Neural progenitor cell (in vitro differentiated cells): ENCODE data around the gene ALDH3B1.

ENCODE experiments used
- EZH2 ChIP-seq: fragments of 200-600 bp; sonication (generic); IDR thresholded peaks from 2 replicates; pipeline ENCODE4 v1.6.1; 2017; ENCODE audit warnings: antibody characterized with exemption, mild to moderate bottlenecking, moderate library complexity
- EZH2phosphoT487 ChIP-seq: fragments of 200-600 bp; sonication (generic); IDR thresholded peaks from 2 replicates; pipeline ENCODE4 v1.6.1; 2017; ENCODE audit warnings: antibody characterized with exemption
- TF ChIP-seq, protein P1 (sequence below): fragments of 200-600 bp; sonication (generic); IDR thresholded peaks from 2 replicates; pipeline ENCODE4 v1.5.1; 2017; ENCODE audit warnings: antibody characterized with exemption, mild to moderate bottlenecking

DNA sequence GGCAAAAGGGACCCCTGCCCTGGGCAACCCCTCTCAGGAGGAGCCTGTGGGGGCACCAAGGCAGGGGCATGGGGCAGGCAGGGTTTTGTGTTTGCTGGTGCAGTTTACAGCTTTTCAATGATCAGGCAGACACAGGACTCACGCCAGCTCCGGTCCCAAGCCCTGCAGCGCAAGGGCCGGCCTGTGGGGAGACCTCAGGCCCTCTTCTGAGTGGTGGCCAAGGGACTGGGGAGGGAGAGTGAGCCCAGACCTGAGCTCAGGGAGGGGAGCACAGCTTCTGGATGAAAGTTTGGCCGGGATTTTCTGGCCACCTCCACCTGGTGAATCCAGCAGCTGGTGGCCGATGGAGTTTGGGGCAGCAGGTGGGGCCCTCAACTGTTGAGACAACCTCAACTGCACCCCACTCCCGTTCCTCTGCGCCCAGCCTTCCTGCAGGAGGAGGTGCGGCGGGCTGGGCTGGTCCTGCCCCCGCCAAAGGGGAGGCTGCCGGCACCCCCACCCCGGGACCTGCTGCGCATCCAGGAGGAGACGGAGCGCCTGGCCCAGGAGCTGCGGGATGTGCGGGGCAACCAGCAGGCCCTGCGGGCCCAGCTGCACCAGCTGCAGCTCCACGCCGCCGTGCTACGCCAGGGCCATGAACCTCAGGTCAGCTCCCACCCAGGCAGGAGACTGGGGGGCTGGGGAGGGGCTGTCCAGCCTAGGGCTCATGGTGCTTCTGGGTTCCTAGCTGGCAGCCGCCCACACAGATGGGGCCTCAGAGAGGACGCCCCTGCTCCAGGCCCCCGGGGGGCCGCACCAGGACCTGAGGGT, 32.3 kb downstream of the ALDH3B1 start:
- TF ChIP-seq, protein P1, sequence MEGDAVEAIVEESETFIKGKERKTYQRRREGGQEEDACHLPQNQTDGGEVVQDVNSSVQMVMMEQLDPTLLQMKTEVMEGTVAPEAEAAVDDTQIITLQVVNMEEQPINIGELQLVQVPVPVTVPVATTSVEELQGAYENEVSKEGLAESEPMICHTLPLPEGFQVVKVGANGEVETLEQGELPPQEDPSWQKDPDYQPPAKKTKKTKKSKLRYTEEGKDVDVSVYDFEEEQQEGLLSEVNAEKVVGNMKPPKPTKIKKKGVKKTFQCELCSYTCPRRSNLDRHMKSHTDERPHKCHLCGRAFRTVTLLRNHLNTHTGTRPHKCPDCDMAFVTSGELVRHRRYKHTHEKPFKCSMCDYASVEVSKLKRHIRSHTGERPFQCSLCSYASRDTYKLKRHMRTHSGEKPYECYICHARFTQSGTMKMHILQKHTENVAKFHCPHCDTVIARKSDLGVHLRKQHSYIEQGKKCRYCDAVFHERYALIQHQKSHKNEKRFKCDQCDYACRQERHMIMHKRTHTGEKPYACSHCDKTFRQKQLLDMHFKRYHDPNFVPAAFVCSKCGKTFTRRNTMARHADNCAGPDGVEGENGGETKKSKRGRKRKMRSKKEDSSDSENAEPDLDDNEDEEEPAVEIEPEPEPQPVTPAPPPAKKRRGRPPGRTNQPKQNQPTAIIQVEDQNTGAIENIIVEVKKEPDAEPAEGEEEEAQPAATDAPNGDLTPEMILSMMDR = no peak
- TF ChIP-seq EZH2phosphoT487 (no peak), EZH2 (no peak)
